Right ventricle myocardium superior (tissue), 1 donor: ENCODE data around the gene PTPN7. TPM values are rescaled to one million over a fixed set of nuclear protein-coding genes. Genes with fewer than 3 reads are reported as not detected.
"Not testable (repeated sequence)": the region's sequence is repeated elsewhere in the genome, so short reads cannot be mapped to it uniquely, and the experiment has no call there.

Source experiments
- ATAC-seq: fragments of 200-7000 bp; cut with Tn5 transposase; one replicate; pipeline ENCODE4 v1.9.1; 2020; ENCODE audit warnings: mild to moderate bottlenecking; ENCODE audit not compliant: poor library complexity
- DNase-seq: peaks from one replicate; pipeline ENCODE4 v3.0.0-alpha.2; 2020
- intact Hi-C: fragments of 100-400 bp; cut with DNase I; formaldehyde crosslinking; loops from one replicate; pipeline ENCODE4 v1.11.2; 2022
- total RNA-seq: library from RNA; stranded (reverse); fragmentation: NEBNext Ultra II Directional; extraction: Animal tissue kit (Norgen Biotek cat#: 25700); gene quantifications from one replicate; pipeline ENCODE4 v1.2.1, GENCODE V29; 2021
- donor health status: DM: no; HTN: yes; CAD: no; lungs with severe emphysema.

PTPN7 gene
- total RNA-seq, 1 donor from 2014 or later, result 0.27 TPM

DNA sequence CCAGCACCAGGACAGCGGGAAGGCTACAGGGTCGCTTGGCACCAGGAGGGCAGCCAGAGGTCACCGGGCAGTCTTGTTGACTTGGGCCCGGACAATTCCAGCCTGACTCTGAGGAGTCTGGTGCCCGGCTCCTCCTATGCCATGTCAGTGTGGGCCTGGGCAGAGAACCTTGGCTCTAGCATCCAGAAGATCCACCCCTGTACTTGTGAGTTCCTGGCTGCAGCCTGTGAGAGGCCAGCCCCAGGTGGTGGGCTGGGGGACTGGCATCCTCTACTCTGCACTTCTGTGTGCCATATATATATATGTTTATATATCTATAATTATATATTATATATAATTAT lies 11.6 kb upstream of the PTPN7 start:
- intact Hi-C loops, result no loop called here
- ATAC-seq (no peak), DNase-seq (no peak)

GRCh38 chr1:202171292-202172014 lies 11.1 kb upstream of the PTPN7 start:
- ATAC-seq, result no peak
- intact Hi-C loops, result no loop called here
- no peak for DNase-seq

DNA sequence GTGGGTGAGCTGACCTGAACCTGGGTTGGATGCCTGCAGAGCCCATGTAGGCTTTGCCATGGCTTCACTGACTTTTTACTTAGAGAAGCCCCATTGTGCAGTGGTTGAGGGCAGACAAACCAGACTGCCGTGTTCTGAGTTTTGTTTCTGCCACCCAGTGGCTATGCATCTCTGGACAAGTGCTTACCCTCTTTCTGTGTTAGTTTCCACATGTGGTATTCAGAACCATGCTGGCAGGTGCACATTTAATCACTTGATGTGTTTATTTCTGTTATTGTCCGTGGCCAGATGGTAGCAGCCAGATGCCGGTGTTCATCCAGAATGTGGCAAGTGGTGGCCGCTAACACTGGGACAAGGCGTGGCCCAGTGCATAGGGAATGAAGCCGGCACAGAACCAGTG lies 10.3 kb upstream of the PTPN7 start:
- intact Hi-C loops, result no loop called here
- ATAC-seq, result no peak
- DNase-seq, result no peak

- DNase-seq, result no peak
- ATAC-seq, result no peak
- intact Hi-C loops, result no loop called here
Observed at GRCh38 chr1:202168861-202169260, 8.5 kb upstream of the PTPN7 start.

- ATAC-seq (no peak), DNase-seq (no peak)
- intact Hi-C loops, result no loop called here
Observed at GRCh38 chr1:202167708-202168415, 7.5 kb upstream of the PTPN7 start.

DNA sequence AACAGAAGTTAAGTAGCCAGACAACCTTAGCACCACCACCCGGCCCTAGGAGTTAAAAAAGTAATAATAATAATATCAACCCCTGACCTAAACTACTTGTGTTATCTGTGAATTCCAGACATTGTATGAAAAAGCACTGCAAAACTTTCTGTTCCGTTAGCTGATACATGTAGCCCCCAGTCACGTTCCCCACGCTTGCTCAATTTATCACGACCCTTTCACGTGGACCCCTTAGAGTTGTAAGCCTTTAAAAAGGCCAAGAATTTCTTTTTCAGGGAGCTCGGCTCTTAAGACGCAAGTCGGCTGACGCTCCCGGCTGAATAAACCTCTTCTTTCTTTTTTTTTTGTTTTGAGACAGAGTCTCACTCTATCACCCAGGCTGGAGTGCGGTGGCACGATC lies 6.7 kb upstream of the PTPN7 start:
- DNase-seq, ATAC-seq, intact Hi-C loops: not testable (repeated sequence)

- DNase-seq (no peak), ATAC-seq (no peak)
- intact Hi-C loops, result no loop called here
Observed at GRCh38 chr1:202165942-202166843, 5.8 kb upstream of the PTPN7 start.

- ATAC-seq, result no peak
- intact Hi-C loops, result no loop called here
Observed at GRCh38 chr1:202165267-202165941, 5.0 kb upstream of the PTPN7 start.

DNA sequence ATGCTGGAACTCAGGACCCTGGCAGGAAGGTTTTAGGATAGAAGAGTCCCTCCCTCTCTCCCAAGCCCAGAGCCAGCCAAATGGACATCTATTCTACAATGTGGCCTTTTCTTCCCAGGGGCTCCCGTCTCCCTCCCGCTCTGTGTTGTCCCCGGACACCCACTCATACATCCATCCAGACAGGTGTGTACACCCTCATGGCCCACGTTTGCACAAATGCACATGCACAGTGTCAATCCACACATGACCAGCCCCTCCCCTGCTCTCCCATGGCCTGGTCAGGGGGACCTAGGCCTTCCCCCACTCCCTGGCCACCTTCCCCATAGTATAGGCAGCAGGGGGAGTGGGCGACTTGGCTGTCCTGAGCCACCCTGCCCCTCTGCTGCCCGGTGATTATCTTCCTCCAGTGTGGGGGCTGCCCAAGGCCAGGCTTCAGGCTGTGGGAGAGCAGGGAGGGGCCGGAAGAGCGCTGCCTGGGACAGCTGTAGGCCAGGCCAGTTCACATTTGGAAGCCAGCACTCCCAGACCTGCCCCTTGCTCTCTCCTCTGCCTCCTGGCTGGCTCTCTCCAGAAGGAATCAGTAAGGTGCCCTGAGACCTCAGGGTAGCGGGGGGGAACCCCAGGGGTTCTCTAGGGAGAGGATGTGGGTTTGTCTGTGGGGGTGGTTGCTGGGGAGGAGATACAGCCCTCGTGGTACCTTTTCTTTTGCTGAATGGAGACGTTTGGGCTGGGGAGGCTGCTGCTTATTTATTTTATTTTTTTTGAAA lies 4.1 kb upstream of the PTPN7 start:
- ATAC-seq, result no peak
- no peak for DNase-seq
- intact Hi-C loops, result no loop called here

More at GRCh38 chr1:202165267-202165941, 5.0 kb upstream of the PTPN7 start:
- DNase-seq, result no peak

DNA sequence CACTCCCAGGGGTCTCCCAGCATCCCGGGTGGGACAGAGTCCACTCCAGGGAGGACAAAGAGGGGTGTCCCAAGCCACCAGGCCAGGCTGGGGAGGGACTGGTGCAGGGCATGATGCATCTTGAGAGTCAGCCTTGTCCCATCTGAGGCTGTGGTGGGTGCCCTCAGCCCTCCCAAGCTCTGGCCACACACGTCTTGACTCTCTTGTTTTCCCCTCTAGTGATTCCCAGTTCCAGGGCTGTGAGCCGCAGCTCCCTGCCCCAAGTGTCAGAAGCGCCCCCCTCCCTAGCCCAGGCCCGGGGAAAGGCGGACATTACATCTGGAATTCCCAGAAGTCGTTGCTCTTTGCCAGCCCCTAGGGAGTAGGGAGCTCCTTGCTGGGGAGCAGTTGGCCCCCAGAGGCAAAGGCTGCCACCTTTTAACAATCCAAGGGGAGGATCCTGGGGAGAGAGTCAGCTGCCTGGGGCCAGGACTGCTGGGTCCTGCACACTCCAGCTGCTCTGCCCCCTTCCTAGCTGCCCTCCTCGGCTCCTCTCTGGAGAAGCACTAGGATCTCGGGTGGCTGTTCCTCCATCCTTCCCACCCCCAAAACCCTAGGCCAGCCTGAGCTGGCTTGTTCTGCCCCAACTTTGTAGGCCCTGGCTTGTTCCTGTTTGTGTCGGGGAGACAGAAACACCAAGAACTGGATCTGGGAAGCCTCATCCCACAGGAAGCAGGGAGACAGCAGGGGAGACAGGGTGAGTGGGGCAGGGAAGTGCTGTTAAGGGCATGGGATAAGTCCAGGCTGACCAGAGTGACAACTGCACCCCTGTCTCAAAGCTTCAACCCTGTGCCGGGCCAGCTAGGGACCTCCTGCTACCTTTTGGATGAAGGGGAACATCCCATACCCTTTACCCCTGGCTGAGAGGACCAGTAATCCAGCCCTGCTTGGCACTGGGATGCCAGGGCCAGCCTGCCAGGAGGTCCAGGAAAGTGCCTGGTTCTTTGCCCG lies 3.2 kb upstream of the PTPN7 start:
- intact Hi-C loops, result no loop called here
- DNase-seq, result no peak
- ATAC-seq, result no peak

- no peak for ATAC-seq
Observed at GRCh38 chr1:202162418-202163280, 2.2 kb upstream of the PTPN7 start.

DNA sequence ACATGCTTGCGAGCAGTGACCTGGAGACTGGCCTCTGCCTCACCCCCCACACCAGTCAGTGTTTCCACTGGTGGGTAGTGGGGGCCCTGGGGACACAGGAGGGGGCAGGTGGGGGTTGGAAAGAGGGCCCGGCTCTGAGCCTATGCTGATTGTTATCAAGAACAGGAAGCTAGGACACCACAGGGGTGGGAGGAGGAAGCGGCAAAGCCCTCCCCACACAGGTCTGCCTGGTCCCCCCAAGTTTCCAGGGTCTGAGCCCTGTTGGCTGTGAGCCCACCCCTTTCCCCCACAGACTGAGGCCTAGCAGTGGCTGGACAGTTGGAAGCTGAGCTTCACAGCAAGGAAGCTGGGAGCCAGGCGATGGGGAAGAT lies 1.6 kb upstream of the PTPN7 start:
- no peak for ATAC-seq
- intact Hi-C loops, result no loop called here
- DNase-seq, result no peak

More at GRCh38 chr1:202162418-202163280, 2.2 kb upstream of the PTPN7 start:
- no peak for DNase-seq
- intact Hi-C loops, result no loop called here

GRCh38 chr1:202161151-202162046 lies 997 bp upstream of the PTPN7 start:
- ATAC-seq (no peak), DNase-seq (no peak)
- intact Hi-C loops, result no loop called here

DNA sequence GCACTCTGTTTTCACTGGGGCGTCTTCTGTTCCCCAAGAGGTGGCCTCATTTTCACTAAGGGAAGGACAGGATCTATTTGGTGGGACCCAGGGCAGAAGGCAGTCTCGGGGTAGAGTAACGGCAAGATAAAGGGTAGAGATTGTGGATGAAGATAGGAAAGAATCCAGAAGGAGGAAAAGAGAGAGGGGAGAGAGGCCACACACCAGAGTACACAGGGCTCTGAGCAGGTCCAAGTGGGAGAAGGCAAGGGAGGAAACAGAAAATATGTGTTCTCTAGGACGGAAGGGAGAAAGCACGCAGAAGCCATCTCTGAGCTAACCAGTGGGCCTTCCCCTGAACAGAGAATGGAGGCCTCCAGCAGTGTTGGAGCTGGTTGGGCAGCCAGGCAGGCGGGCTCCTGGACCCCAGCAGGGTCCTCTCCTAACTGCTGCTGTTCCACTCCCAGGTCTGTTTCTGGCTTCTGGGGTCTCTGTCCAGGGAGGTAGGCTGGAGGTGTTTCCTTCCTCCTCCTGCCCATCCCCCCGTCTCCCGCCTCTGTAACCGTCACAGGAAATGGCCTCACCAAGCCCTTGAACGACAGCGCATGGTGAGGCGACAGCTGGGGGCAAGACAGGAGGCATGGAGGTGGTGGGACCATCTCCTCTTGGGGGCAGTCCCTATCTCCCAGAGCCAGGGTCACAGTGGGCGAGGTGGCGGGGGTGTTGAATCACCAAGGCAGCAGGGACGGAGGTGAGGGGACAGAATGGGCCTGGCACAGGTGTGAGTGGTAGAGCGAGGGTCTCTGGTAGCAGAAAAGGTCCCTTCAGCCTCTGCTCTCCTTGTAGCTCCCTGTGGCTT lies 649 bp downstream of the PTPN7 start:
- intact Hi-C loops, result no loop called here
- no peak for DNase-seq
- no peak for ATAC-seq
